Activated naive CD8-positive, alpha-beta T cell treated with anti-CD3 and anti-CD28 coated beads, Interleukin-2, amount 50 U/mL, for 16 hours (primary cell): ENCODE results near the gene CALML6.
A peak's percentile ranks its signal among the peaks of the same experiment; 100 is the strongest.

Experiments used
- DNase-seq: peaks from one replicate; pipeline ENCODE4 v3.0.0-alpha.2; 2020; ENCODE audit warnings: low read depth, low spot score

Gene CALML6

GRCh38 chr1:1911350-1912041 lies 3.6 kb upstream of the CALML6 start:
- no peak for DNase-seq

DNA sequence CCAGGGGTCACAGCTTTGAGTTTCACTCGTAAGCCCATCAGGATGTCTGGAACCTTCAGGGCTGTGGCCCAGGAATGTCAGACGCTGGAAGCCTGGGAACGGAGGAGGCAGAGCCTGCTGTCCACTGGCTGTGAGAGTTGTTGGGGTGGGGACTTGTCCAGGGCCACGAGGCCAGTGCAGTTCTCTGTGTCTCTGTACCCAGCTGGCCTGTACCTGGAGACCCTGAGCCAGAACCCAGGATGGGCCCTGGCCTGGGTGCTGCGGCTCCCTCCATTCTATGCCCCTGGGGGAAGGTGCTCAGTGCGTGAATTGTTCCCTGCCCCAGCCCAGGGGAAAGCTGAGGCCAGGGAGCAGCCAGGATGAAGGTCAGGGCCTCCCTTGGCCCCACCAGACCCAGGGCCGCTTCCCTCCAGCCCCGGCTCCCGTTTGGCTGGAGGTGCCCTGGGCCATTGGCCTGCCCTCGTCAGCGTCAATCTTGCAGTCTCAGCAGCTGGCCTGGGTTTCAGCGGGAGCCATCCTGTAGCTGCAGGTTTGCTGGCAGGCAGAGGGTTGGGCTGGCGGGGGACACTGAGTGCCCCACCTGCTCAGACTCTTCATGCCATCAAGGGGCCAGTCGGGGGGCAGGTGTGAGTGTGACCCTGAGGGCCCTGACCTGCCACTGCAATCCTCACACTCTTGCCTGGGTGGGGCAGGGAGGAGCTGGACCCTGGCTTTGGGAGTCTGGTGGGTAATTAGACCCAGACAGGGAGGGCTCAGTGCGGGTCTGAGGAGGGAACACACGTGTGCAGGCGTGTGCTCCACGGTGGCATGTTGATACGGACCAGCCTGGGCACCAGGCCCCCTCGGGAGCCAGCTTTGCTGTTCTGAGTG lies 724 bp upstream of the CALML6 start:
- no peak for DNase-seq

- no peak for DNase-seq
Observed at GRCh38 chr1:1915911-1916840, 1.1 kb downstream of the CALML6 start.

- DNase-seq: no peak
Observed at GRCh38 chr1:1916851-1917251, 1.8 kb downstream of the CALML6 start.

- DNase-seq: no peak
Observed at GRCh38 chr1:1917304-1917976, 2.4 kb downstream of the CALML6 start.

- no peak for DNase-seq
Observed at GRCh38 chr1:1917995-1918900, 3.2 kb downstream of the CALML6 start.

DNA sequence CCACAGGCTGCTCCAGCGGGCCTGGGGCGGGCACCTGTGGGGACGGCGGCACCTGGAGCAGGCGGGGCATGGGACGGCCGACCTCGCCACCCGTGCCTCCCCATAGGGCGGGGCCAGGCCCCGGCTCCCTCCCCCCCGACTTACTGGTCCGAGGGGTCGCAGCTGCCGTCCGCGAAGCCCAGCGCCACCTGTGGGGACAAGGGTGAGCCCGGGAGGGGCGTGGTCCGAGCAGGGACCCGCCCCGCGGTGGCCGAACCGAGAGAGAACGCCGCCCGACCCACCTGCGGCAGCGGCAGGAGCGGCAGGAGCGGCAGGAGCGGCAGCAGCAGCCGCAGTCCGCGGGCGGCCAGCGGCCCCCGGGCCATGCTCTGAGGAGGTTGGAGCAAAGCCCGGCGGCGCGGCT lies 3.8 kb downstream of the CALML6 start, which contains the start of gene TMEM52:
TMEM52 (minus strand) TSS at position 379 of the 403 bp plus-strand sequence; CDS start at position 365, 14 bp downstream.
- DNase-seq: no peak

DNA sequence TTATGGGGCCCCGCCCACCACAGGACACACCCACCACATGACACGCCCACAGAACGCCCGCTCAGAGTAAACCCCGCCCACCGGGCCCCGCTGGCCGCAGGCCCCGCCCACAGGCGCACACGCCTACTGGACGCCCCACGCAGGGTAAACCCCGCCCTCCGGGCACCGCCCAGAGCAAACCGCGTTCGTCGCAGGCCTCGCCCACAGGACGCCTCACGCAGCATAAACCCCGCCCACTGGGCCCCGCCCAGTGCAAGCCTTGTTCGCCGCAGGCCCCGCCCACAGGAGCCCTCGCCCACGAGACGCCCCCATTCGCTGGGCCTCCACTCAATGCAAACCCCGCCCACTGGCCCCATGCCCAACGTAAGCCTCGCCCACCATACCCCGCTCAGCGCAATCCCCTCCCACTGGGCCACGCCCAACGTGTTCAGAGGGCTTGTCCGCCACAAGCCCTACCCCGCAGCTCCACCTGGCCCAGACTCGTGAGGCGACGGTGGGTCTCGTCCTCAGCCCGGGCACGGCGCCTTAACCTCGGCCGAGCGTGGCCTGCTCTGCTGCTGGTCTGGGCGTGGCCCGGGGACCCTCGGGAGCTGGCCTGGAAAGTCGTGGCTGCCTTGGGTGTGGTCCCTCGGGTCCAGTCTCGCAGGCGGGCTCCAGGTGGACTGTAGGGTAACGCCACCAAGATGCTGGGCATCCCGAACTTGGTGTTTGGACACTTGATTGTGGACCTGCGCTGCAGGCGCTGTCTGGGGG lies 4.4 kb downstream of the CALML6 start:
- DNase-seq: peak; percentile 96

DNA sequence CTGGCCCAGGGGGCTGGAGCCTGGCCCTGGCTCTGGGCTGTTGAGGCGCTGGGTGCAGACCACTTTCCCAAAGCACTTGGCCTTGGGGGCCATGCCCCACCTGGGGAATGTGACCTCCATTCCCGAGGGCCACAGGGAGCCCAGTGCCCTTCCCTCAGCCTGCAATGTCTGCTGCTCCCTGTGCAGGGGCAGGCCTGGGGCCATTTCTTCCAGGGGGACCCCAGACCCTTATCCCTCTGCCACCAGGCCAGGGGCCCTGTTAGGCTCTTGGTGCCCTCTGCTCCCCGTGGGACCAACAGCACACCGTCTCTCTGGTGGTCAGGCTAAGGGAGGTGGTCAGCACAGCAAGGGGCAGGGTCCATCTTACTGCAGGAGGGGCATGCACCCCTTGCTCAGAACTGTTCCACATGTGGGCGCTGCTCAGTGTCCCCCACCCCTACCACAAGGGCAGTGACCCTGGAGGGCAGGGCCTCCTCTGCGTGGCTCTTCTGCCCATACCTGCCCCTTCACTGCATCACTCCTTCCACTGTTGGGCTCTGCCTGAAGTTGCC lies 5.1 kb downstream of the CALML6 start:
- DNase-seq: no peak

DNA sequence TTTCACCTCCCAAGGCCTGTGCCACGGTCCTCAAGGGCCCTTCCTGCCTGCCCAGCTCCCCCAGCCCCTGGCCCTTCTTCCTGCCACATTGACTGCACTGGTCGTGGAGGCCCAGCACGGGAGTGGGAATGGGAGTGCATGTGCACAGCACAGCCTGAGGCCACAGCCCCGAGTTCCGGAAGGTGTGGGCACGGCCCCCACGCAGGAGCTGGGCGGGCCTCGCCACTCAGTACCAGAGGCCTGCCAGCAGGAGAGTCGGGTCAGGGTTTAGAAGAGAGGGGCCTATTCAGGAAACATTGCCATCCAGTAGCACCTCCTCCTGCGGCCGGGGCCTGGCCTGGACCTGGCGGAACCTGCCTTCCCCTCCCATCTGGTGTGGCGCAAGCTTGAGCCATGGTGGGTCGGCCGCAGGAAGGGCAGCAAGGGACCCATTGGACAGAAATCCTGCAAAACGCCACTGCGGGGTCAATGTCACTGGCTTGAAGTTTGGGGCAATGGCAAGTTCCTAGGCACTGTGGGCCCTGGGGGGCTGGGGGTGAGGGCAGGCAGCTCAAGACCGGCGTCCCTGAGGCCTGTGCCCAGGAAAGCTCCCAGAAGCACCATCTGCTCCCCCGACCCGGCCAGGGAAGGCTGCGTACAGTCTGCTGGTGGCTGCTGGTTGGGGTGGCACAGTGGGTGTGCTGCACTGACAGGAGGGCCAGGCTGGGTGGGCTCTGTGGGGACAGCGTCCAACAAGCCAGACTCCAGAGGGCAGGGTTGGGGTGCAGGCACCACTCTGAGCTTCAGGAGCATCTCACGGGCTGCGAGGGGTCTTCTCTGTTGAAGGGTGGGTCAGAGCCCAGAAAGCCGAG lies 5.8 kb downstream of the CALML6 start:
- no peak for DNase-seq

DNA sequence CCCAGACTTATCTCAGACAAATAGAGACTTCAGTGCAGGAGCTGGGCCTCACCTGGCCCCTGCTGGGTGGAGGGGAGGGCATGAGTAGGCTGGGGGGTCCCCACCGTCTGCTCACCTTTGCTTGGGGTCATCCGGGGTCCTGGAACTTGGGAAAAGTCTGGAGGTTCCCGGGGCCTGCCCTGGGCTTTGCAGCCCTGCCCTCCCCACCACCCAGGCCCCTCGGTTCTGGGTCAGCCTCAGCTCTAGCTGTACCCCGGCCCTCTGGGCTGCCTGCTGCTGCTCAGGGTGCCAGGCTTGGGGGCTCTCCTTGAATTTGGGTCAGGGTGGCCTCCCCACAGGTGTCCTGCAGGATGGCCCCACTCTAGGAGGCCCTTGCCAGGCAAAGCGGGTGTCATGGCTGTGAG lies 6.4 kb downstream of the CALML6 start:
- DNase-seq: no peak

DNA sequence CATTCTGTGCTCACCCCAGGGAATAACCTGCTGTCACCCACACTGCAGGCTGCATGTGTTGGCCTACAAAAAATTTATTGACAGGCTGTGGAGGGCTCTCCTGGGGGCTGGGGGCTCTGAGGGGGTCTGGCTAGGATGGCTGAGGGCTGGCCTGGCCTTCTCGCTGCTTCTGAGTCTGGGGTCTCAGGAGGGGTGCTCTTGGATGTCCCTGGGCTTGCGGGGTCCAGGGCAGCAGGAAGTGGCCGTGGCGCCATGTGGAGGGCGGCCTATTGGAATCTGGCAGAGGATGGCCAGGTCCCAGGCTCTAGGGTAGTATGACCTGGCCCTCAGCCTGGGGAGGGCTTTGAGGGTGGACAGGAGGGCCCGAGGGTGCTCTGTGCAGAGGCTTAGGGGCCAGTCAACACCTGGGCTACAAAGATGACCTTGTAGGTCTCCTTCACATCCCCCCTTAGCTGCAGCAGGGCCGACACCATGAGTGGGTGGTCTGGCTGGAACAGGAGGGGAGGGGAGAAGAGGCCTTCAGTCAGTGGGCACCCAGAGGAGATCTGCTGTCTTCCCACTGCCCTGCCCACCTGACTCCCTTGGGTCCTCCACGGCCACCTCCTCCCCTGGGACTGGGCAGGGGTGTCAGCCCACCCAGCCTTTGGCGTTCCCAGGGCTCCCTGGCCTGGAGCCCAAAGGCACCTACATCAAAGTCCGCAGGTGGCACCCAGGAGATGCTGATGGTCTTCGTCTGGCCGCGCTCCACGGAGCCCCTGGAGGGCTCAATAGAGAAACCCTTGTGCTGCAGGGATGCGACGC lies 7.0 kb downstream of the CALML6 start:
- DNase-seq: no peak

GRCh38 chr1:1922702-1922955 lies 7.6 kb downstream of the CALML6 start:
- DNase-seq: no peak

DNA sequence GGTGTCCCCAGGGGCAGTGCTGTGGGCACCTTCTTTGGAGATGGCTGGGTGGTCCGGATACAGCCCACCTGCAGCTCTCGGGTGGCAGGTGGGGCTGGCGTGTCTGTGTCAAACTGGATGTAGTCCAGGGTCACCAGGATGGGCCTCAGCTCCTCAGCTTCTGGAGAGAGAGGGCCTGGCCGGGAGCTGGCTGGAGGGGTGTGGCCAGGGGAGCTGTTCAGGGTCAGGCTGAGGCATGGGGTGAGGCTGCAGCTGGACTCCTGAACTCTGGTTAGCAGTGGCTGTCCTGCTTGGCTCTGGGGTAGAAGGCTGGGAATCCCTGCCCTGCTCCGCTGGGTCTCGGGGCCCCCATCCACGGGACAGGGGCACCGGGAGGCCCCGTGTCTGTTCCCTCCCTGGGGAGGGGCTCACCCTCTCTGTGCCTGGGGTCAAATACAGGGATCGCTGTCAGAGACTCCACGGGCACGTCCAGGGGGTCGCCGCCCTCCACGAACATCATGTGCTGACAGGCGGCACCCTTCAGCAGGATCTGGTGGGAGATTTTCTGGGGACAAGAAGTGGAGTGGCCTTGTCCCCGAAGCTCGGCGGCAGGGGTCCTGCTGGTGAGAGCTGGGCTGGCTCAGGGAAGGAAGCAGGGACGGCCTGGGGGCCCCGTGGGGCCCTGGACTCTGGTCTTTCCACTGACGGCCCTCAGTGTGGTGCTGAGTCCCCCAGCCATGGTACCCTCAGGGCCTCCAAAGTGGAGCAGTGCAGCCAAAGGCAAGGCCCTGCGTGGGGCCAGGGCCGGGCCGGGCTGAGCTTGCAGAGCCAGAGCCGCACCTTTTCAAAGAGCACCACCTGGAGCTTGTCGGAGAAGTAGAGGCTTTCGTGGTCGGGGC lies 8.1 kb downstream of the CALML6 start:
- no peak for DNase-seq

- no peak for DNase-seq
Observed at GRCh38 chr1:1924386-1924785, 9.3 kb downstream of the CALML6 start.

GRCh38 chr1:1924849-1925248 lies 9.8 kb downstream of the CALML6 start:
- DNase-seq: no peak
